Choroid plexus epithelial cell (primary cell): ENCODE measurements around the gene TBX3.
A peak's percentile ranks its signal among the peaks of the same experiment; 100 is the strongest.

Experiments used
- DNase-seq: peaks from one replicate; pipeline ENCODE4 v3.0.0-alpha.2; 2010; ENCODE audit warnings: low read depth
- H3K4me3 ChIP-seq: 2 replicates; pipeline ENCODE4 v1.5.1; 2011; ENCODE audit warnings: low read depth, mild to moderate bottlenecking, control low read depth, low read length, moderate library complexity
- TF ChIP-seq, protein P1 (sequence below): conservative IDR thresholded peaks from 2 replicates; pipeline ENCODE4 v1.5.1; 2011; ENCODE audit warnings: low read depth, mild to moderate bottlenecking, control low read depth, inconsistent platforms, low read length, moderate library complexity

TBX3 gene

DNA sequence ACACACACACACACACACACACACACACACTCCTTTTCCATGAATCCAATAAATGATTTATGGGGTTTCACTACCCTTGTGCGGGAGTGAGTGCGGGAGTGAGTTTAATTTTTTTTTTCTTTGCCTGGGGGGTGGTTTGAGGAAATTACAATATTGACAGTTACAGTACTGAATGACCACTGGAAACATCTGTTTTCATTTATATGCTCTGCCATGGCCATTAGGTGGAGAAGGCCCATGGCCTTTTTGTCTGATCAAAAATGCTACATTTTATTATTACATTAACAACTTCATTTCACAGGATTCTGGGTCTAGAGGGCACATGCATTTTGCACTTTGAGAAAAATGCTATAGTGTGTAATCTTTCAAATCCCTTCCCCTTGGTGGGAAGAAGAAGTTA, 5.9 kb downstream of the TBX3 start:
- DNase-seq = no peak
- no peak overlapping the region for H3K4me3 ChIP-seq
- TF ChIP-seq, protein P1, sequence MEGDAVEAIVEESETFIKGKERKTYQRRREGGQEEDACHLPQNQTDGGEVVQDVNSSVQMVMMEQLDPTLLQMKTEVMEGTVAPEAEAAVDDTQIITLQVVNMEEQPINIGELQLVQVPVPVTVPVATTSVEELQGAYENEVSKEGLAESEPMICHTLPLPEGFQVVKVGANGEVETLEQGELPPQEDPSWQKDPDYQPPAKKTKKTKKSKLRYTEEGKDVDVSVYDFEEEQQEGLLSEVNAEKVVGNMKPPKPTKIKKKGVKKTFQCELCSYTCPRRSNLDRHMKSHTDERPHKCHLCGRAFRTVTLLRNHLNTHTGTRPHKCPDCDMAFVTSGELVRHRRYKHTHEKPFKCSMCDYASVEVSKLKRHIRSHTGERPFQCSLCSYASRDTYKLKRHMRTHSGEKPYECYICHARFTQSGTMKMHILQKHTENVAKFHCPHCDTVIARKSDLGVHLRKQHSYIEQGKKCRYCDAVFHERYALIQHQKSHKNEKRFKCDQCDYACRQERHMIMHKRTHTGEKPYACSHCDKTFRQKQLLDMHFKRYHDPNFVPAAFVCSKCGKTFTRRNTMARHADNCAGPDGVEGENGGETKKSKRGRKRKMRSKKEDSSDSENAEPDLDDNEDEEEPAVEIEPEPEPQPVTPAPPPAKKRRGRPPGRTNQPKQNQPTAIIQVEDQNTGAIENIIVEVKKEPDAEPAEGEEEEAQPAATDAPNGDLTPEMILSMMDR = no peak

DNA sequence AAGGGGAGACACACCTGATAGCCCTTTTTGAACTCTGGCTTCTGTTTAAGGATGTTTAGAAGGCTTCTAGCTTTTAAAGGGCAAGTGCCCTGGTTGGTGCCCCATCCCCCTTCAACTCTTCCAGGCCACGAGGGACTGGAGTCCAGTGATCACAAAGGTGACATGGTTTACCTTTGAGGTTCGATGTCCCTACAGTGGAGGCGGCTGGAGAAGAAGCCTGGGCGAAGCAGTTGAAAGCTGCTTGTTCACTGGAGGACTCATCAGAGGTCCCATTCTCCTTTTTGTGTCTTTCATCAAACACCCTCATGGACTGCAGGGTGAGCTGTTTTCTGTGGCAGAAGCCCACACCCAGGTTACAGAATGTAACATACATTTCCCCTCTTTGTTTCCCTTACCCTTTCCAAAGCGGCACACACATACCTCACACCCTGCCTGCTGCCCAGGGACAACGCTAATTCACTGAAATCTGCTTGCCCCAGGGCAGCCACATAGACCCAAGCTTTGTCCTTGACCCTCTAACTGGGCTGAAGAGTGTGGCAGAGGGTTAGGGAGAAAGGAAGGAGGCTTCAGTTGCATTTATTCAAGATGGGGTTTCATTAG, 7.7 kb downstream of the TBX3 start:
- no peak overlapping the region for H3K4me3 ChIP-seq

DNA sequence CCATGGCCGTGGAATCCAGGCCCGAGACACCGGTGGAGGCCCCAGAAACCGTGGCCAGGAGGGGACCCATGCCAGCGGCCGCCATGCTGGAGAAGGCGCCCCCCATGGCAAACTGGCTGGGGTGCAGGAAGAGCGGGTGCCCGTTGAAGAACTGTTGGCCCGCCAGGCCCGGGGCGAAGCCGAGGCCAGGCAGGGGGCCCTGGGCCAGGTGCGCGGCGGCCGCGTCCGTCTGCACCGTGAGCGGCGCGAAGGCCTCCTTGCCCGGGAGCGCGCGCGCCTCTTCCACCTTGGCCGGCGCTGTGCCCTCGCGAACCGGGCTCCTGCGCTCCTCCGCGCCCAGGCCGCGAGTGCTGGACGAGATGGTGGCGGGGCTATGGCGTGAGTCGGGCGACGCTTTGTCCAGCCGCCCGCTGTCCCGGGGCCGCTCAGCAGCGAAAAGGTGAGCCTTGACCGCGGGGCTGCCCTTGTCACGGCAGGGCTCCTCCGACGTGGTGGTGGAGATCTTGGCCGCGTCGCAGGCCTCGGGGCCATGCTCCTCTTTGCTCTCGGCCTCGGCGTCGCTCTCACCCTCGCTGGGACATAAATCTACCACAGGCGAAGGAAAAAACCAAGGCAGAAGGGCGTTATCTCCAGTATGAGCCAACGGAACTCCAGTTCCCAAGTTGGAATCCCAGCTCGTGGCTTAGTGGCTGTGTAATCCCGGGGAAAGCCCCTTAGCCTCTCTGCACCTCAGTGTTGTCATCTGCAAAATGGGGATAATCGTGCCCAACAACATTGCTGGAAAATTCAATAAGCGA, 9.5 kb downstream of the TBX3 start:
- no peak for DNase-seq
- TF ChIP-seq, protein P1 = no peak
- H3K4me3 ChIP-seq = no peak overlapping the region

More for the DNA sequence above, 7.7 kb downstream of the TBX3 start:
- TF ChIP-seq, protein P1 = no peak
- no peak for DNase-seq

DNA sequence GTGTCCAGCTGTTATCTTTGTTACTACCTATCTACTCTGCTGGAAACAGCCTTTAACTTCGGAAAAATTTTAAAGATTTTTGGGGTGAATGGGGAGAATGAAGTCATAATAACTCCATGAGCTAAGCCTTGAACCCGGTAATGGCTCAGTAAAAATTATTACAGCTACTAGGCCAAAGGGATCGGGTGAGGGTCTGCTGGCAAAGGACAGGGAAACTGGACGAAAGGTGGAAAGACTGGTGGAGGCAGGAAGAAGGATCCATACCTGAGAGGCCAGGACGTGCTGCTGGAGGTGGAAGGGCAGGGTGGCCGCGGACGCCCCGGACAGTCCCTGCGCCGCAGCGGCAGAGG, 10.1 kb downstream of the TBX3 start:
- H3K4me3 ChIP-seq = no peak overlapping the region
- DNase-seq = no peak

DNA sequence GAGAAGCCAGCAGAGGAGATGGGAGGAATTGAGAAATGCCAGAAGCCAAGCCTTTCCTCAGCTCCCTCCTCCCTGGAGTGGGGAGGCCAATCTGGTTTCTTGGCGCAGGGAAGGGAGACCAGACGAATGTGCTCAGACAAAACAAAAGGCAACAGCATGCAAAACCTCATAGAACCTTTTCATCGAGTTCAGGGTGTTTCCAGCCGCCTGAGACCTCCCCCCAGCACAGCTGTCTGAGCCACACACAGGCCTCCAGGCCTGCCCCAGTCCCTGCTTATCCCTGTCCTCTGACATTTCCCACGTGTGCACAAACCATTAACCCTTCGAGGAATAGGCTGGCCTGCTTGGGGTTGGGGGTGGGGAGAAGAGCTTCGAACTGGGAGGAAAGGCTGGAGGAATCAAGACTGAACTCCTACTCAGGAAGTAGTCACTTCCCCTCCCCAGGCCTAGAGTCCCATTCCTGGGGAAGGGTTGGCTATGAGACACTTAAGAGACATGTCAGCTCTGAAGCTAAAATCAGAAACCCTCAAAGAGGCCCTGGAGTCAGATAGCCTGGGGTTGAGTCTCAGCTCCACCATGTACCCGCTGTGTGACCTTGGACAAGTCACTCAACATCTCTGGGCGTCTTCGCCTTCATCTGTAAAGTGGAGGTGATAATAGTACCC, 10.7 kb downstream of the TBX3 start:
- H3K4me3 ChIP-seq = peak overlapping the region; percentile 28
- TF ChIP-seq, protein P1 = no peak
- peak; percentile 91 for DNase-seq

More for the DNA sequence above, 10.1 kb downstream of the TBX3 start:
- TF ChIP-seq, protein P1 = no peak

DNA sequence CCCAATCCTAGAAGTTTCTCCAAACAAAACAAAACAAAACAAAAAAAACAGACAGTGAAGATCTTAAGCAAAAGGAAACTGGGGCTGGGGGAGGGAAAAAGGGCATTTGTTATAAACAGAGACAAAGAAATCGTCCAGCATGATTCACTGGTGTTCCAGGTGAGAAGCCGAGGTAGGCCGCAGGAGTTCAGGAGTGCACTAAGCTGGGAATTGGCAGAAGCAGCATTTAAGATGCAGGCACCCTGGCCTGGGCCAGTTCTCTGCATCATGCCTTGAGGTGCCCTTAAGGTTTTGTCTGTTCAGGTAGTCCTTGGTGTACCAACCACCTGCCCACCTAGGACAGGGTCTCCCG, 11.2 kb downstream of the TBX3 start:
- DNase-seq = no peak
- H3K4me3 ChIP-seq = peak overlapping the region; percentile 28
- TF ChIP-seq, protein P1 = no peak
